ENCODE results near the gene LRP5.
"Not testable (repeated sequence)": the region's sequence is repeated elsewhere in the genome, so short reads cannot be mapped to it uniquely, and the experiment has no call there.

Gene LRP5

GRCh38 chr11:68398995-68399851 lies 86.8 kb downstream of the LRP5 start:
- DNase-seq: no peak

DNA sequence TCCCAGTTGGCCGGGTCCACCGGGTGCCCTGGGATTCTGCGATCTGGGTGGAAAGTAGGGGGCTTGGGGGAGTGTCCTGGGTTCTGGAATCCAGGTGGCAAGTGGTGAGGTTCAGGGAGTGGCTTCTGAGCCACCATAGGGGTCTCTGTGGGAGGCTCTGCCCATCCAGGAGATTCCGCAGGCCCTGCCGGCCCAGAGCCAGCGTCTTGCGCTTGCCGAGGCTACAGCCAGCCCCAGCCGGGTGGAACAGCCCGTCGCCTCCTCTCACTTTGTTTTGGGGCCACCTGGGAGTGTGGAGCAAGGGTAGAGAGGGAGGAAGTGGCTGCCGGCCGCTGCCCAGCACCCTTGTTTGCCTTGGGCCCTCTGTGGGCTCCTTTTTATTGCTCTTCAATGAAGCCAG lies 87.5 kb downstream of the LRP5 start:
- no peak for DNase-seq

DNA sequence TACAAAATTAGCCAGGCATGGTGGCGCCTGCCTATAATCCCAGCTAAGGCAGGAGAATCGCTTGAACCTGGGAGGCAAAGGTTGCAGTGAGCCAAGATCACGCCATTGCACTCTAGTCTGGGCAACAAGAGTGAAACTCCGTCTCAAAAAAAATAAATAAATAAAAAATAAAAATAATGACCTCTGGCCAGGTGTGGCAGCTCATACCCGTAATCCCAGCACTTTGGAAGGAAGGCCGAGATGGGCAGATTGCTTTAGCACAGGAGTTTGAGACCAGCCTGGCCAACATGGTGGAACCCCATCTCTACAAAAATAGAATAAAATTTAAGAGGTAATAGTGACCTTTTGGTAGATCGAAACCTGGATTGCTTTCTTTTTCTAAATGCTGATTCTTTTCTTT lies 88.2 kb downstream of the LRP5 start:
- DNase-seq: not testable (repeated sequence)

DNA sequence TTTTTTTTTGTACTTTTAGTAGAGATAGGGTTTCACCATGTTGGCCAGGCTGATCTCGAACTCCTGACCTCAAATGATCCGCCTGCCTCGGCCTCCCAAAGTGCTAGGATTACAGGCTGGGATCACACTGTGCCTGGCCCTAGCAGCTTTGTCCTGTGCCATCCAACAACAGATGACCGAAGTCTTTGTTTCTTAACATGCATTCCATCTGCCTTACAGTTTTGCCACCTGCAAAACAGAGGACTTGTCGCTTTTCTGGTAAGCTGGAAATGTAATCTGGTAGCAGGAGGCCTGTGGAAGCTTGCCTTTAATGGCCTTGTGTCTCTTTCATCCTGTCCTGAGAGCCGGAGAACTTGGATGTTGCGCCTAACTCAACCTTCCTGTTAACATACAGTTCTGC lies 89.5 kb downstream of the LRP5 start:
- no peak for DNase-seq

DNA sequence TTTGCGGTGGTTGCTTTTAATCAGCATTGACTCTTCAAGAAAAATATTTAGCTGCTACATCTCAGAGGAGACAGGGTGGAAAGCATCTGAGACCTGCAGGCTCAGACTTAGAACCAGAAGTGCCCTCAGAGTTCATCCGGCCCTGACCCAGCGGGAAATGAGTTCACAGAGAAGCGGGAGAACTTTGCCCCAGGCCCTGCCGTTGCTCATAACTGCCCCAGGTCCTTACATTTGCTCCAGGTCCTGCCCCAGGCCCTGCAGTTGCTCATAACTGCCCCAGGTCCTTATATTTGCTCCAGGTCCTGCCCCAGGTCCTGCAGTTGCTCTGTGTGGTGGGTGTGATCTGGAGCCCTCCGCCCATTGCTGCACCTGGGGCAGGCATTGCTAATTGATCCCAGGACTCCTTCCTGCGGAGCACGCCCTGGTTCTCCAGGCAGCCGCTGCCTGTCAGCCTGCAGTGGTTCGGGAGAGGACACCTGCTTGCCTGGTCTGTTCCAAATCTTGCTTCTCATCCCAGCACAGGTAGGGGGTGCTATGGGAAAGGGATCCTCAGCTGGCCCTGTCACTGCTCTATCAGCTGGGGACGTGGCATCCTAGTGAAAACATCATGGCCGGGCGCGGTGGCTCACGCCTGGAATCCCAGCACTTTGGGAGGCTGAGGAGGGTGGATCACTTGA lies 90.1 kb downstream of the LRP5 start:
- peak; percentile 34 for DNase-seq

DNA sequence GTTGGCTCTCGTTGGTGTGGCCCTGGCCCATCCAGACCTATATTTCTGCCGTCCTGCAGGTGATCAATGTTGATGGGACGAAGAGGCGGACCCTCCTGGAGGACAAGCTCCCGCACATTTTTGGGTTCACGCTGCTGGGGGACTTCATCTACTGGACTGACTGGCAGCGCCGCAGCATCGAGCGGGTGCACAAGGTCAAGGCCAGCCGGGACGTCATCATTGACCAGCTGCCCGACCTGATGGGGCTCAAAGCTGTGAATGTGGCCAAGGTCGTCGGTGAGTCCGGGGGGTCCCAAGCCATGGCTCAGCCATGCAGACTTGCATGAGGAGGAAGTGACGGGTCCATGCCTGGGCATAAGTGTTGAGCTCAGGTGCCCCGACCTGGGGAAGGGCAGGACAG lies 91.0 kb downstream of the LRP5 start:
- no peak for DNase-seq

DNA sequence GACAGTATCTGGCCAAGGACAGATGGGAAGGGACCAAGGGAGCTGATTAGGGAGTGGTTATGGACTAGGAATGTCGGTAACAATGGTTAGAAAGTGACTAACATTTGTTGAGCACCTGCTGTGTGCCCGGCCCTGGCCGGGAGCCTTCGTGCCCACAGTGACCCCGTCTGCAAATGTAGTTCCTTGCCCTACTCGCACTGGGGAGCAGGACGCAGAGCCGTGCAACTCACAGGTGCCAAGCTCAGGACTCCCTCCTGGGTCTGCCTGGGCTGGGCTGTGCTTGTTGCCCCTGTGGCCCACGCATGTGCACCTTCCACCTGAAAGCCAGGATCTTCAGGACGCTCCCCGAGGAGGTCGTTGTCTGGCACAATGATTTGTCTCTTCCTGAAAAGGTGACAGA lies 91.4 kb downstream of the LRP5 start:
- no peak for DNase-seq

DNA sequence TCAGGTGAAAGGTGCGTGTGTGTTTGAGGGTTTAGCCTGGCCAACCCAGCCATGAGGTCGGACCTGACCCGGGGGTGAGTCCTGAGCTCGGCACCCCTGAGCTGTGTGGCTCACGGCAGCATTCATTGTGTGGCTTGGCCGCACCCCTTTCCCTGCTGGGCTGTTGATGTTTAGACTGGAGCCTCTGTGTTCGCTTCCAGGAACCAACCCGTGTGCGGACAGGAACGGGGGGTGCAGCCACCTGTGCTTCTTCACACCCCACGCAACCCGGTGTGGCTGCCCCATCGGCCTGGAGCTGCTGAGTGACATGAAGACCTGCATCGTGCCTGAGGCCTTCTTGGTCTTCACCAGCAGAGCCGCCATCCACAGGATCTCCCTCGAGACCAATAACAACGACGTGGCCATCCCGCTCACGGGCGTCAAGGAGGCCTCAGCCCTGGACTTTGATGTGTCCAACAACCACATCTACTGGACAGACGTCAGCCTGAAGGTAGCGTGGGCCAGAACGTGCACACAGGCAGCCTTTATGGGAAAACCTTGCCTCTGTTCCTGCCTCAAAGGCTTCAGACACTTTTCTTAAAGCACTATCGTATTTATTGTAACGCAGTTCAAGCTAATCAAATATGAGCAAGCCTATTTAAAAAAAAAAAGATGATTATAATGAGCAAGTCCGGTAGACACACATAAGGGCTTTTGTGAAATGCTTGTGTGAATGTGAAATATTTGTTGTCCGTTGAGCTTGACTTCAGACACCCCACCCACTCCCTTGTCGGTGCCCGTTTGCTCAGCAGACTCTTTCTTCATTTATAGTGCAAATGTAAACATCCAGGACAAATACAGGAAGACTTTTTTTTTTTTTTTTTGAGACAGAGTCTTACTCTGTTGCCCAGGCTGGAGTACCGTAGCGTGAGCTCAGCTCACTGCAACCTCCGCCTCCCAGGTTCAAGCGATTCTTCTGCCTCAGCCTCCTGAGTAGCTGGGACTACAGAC lies 94.2 kb downstream of the LRP5 start:
- DNase-seq: no peak

DNA sequence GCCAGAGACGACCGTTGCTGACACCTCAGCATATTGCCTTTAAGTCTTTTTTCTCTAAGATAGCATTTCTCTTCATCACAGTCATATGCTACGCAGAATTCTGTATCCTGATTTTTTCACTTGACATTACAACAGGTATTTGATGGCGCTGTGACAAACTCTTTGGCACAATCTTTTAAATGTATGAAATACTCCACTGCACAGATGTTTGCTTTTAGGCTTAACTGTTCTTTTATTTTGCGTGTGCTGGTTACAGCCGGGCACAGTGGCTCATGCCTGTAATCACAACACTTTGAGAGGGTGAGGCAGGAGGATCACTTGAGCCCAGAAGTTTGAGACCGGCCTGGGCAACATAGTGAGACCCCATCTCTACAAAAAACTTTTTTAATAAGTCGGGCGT lies 96.1 kb downstream of the LRP5 start:
- no peak for DNase-seq

GRCh38 chr11:68409748-68410344 lies 97.5 kb downstream of the LRP5 start:
- DNase-seq: no peak

DNA sequence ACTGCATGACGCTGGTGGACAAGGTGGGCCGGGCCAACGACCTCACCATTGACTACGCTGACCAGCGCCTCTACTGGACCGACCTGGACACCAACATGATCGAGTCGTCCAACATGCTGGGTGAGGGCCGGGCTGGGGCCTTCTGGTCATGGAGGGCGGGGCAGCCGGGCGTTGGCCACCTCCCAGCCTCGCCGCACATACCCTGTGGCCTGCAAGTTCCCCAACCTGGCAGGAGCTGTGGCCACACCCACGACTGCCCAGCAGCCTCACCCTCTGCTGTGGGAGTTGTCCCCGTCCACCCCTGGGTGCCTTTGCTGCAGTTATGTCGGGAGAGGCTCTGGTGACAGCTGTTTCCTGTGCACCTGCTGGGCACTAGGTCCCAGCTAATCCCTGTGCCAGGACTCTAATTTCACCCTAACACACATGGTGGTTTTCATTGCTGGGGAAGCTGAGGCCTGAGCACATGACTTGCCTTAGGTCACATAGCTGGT lies 99.2 kb downstream of the LRP5 start:
- no peak for DNase-seq

DNA sequence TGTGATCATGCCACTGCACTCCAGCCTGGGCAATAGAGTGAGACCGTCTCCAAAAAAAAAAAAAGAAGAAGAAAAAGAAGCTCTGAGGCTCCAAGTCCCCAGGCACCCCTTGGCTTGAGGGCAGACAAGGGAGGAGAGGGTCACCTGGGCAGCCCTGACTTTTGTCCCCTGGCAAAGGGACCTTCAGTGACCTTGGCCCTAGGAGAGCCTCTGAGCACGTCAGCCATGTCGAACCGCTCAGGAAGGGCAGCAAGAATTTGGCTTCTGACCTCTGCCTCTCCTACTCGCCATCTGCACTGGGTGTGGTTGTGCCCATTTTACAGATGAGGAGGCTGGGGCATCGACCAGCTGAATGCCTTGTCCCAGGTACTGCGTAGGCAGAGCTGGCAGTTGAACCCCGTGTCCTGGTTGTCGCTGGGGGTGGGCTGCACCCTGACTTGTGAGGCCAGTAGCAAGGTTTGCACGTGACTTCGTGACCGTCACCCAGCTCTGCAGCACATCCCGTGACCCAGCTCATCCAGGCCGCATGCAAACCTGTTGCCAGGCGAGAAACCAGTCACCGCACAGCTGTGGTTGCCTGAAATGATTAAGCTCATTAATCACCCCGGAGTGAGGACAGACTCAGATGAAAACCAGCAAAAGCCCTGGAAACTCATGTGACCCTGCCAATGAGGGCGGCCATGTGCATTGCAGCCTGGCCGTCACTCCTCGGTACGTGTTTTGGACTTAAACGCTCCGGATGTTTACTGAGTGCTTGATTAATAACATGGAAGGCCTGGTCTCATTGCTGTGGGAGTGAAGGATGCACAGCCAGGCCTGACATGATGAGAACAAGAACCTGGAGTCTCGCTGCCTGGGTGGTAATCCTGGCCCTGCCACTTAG lies 100.4 kb downstream of the LRP5 start:
- DNase-seq: peak; percentile 88

DNA sequence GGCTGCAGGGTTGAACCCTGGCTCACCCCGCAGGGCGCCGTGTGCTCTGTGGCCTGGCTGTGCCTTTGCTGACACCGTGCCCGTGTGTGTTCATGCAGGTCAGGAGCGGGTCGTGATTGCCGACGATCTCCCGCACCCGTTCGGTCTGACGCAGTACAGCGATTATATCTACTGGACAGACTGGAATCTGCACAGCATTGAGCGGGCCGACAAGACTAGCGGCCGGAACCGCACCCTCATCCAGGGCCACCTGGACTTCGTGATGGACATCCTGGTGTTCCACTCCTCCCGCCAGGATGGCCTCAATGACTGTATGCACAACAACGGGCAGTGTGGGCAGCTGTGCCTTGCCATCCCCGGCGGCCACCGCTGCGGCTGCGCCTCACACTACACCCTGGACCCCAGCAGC lies 101.2 kb downstream of the LRP5 start:
- DNase-seq: no peak

GRCh38 chr11:68414496-68415221 lies 102.3 kb downstream of the LRP5 start:
- no peak for DNase-seq

DNA sequence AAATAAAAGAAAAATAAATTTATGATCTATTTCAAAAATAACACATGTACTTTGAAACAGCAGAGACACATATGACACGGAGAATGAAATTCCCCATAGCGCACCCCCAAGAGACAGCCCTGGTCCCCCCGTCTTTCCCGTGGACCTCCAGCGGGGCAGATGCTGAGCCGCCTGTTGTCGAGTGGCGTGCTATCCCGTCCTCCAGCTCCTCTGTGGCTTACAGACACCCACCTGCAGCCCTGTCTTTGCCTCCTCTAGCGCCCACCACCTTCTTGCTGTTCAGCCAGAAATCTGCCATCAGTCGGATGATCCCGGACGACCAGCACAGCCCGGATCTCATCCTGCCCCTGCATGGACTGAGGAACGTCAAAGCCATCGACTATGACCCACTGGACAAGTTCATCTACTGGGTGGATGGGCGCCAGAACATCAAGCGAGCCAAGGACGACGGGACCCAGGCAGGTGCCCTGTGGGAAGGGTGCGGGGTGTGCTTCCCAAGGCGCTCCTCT lies 103.7 kb downstream of the LRP5 start:
- no peak for DNase-seq

- DNase-seq: no peak
These were observed 106.3 kb downstream of the LRP5 start for GRCh38 chr11:68418648-68419047.

GRCh38 chr11:68420171-68420570 lies 107.8 kb downstream of the LRP5 start:
- no peak for DNase-seq

GRCh38 chr11:68423481-68423880 lies 111.1 kb downstream of the LRP5 start:
- DNase-seq: no peak

GRCh38 chr11:68424101-68424632 lies 111.8 kb downstream of the LRP5 start:
- DNase-seq: no peak

Data from activated CD4-positive, alpha-beta T cell treated with anti-CD3 and anti-CD28 coated beads, Interleukin-2, Interleukin-6, amounts not matched to agents 100 ng/mL and 50 ng/mL, durations not matched to agents 16 hours and 8 hours (primary cell).